D341Med (cell line): ENCODE data around the gene NME7.

Experiments used
- DNase-seq: peaks from one replicate; pipeline ENCODE4 v3.0.0; 2012; ENCODE audit warnings: low spot score

NME7 gene

DNA sequence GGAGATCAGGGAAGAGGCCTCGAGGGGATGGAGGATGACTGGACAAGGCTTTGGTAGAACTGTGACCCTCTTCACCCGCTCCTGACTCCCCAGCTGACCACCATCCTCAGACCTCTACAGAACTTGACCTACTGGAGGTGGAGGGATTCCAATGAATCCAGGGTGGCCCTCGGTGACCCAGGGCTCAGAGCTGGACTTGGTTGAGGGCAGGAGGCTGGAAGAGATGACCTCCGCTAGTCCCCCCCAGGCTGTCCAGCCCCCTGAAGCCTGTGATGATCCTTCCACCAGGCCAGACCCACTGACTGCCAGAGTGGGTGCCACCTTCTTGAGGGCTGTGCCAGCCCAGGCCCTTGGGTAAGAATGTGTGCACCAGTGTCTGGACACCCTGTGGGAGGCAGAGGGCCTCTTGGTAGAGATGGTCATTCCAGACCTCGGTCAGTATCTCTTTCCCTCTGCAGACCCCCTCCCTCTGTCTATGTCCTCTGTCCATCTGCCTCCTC, 216.2 kb downstream of the NME7 start:
- DNase-seq: no peak

DNA sequence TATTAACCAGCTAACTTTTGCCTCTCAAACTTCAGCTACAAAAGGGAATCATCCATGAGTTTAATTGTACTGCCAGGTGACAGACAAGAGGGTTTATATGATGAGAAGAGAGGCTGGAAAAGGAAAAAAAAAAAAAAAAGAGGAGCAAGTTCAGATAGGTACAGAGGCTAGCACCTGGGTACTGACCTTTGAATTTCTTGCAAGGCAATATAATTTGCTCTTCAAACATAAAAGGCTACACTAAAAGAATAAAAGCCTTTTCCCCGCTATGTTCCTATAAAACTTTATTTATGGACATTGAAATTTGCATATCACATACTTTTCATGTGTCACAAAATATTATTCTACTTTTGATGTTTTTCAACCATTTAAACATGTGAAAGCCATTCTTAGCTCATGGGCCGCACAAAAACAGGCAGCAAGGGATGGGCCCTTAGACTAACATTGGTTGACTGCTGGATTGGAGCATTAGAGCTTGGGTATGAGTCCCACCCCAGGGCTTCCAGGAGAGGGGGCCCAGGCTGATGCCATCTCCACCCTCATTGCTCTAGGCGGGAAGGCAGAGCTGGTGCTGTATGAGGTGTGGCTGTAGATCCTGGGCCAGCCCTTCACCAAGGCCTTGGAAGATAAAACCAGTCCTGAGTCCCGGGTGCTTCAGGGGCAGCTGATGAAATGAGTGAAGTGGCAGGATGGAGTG, 216.8 kb downstream of the NME7 start:
- no peak for DNase-seq

DNA sequence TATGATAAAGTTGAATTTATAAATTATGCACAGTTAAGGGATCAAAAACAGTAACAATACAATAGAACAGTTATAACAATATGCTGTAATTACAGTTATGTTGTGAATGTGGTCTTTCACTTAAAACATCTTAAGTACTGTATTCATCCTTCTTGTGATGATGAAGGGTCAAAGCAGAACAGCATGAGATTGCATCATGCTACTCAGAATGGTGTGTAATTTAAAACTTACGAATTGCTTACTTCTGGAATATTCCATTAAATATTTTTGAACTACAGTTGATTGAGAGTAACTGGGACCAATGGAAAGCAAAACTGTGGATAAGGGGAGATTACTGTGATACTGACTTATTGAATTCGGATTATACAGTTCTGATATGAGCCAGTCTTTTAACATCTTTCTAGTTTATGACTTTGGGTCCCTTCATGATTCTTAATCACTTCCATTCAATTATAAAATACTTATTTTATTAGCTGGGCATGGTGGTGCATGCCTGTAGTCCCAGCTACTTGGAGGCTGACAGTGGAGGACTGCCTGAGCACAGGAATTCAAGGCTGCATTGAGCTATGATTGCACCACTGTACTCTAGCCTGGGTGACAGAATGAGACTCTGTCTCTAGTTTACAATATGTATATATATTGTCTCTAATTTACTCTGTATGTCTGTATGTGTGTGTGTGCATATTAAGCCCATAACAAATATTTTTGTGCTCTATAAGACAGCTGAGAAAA, 217.9 kb downstream of the NME7 start:
- no peak for DNase-seq

DNA sequence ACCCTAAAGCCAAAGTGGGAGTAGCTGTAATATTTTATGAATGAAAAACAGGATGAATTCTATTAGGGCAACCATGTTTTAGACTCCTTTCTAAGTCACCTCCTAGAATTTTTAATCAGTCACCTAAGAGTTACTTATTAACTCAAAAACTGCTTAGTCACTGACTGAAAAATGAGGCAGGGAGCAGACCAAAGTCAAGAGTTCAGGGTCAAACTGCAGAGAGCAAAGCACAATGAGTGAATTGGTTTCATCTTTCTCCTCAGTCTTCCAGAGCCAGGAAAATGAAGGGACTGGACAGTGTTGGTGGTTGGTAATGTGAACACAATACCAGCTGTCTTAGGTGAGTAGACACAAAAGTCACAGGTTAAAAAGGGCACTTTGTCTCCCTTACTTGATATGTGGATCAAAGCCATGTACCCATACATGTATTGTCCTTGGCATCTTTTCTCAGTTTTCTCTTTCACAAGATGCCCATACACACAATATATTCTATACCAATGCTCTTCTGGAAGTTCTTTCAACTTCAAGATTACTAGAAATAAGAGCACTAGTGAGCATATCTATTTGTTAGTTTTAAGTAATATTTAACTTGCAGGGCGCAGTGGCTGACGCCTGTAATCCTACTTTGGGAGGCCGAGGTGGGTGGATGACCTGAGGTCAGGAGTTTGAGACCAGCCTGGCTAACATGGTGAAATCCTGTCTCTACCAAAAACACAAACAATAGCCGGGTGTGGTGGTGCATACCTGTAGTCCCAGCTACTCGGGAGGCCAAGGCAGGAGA, 218.9 kb downstream of the NME7 start:
- DNase-seq: no peak

DNA sequence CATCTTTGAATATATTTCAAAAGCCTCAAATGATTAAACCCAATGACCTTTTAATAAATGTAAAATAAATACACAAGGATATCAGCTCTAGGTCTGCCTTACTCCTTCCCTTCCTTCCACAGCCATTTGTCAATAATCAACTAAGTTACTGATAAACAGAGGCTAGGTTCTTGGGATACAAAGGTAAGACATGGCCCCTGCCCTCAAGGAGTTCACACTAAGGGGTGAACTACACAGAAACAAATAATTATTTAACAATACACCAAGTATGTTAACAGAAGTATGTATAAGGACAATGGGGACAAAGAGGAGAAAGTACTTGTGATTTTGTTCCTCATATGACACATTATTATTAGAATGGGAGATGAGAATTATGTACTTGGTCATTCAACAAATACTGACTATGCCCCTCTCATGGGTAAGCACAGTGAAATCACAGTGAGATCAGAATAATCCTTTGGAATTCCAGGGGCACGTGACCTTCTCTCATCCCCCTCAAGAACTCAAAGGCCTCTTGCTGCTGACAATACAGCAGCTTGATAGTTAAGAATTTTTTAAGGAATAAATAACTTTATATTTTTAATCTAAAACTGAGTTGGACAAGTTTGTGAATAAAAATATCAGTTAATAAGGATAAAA, 220.9 kb downstream of the NME7 start:
- no peak for DNase-seq

DNA sequence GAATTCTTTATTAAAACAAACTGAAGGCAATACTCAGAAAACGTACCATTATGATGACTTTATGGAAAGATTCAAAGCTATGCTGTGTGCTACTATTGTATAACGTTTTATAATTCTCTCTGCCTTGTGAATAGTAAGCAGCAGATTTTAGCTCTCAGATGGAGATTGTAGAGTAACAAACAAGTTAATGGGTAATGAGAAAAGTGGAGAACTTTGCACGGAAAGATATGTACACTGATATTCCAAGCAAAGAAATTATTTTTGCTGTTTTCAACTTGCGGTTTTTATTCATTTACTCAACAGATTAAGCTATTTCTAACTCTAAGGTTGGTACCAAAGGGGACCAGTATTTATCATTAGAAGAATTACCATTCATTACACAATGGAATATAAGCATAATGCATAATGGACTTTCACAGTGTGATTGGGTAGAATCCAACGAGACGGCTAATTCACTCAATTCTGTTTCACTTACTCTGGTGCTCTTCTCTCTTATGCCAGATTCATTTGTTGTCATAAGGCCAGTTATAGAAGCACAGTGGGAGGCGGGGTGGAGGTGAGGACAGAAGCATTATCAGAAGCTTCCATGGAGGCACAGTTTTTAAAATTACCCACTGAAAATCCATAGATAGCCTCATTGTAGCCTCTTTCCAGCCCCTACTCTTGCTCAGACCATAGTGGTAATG, 222.5 kb downstream of the NME7 start:
- DNase-seq: no peak

DNA sequence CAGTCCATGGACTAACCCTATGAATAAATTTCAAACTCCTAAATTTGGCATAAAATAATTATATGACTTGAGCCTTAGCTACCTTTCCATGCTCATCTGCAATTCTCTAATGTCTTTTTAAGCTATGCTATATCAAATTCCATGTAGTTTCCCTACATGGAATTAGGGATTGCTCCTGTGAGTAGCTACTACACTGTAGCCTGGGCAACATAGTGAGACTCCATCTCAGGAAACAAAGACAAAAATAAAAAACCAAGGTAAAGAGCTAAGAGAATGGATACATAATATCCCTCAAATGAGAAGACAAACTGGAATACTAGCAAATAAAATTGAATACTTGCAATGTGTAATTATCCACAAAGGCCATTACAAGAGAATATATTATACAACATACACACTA, 223.6 kb downstream of the NME7 start:
- no peak for DNase-seq

DNA sequence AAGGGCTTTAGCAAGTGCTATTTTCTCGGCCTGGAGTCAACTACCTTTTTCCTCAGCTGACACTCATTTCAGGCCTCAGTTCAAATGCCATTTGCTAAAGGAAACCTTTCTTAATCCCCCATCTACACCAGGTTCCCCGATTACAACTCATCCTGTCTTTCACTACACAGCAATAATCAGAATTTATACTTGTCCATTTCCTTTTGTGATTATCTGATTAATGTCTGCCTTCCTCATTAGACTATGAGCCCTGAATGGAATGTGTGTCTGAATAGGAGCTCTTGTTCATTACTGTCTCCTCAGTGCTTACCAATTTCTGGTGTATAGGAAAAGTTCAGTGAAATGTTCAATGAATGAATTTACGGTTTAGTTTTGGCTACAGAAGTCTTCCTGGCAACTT, 224.3 kb downstream of the NME7 start:
- no peak for DNase-seq

DNA sequence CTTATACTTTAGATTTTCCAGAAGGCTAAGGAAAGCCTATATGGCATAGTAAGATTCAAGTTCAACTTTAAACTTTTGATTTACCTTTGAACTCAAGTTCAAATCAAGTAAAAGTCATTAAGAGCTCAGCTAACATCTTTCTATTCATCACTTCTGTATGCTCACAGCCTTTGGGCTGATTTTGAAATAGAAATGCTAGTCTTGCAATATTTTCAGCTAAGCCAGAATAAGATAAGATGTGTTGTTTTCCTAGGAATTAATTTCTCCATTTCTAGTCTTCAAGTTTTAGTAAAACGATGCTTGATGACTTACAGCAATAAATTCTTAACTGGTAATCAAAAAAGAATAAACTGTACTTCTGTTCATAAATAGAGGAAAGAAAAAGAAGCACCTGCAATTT, 225.5 kb downstream of the NME7 start:
- no peak for DNase-seq

DNA sequence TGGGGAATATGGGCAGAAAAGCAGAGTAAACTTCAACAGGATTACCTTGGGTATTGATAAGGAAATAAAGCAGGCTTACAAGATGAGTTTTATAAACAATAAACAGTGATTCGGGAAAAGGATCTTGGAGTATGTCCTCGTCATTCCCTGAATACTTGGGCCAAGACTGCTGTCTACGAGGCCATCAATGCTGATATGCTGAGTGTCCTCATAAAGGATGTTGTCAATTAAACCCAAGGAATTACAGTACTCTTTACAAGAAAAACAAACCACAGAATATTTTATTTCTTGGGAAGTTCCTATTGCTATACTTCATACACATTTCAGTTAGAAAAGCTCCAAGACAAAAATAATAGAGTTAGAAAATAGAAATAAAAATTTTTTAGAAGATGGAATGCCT, 226.2 kb downstream of the NME7 start:
- no peak for DNase-seq

DNA sequence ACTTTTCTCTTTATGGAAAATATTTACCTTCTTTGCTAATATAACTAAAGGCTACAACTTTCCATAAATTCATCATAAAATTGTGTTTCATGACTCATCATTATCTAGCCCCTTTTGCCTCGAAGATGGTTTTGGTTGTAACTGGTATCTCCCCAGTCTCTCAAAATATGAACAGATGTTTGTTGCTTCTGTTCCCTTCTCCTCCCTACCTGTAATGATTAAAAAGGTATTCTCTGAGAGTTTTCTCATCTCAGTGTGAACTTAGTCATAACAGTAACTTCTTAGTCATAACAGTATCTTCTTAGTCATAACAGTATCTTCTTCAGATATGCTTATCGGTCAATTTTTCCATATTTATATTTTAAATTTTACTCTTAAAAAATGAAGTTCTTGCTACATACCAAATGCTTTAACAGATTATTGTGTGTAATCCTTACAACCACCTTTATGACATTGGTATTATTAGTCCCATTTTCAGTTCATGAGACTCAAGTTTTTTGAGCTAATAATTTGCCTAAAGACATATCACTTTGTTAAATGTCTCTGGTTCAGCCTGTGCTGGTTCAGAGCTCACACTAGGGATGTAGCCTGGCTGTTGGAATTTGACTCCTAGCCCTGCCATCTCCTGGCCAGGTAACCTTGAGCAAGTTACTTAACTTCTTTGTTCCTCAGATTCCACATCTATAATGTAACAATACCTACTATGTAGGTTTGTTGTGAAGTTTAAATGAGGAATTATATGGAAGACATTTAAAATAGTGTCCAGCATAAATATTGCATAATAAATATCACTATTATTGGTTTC, 228.5 kb downstream of the NME7 start:
- no peak for DNase-seq

DNA sequence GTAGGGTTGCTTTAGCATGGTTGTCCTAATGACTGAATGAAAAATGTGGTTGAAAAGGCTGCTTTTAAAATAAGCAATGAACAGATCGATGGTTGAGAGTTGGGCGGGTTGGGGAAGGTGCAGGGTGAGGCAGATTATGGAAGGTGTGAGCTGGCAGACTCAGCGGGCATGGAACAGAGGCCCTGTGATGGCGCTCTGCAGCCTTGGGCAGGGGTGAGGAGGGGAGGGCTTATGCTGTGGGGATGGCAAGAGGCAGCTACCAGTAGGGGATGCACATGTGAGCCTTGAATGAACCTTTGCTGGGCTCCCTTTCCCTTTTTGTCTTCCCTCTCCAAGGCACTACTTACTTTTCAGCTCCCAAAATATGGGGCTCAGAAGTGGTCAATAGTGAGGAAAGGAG, 230.2 kb downstream of the NME7 start:
- no peak for DNase-seq

DNA sequence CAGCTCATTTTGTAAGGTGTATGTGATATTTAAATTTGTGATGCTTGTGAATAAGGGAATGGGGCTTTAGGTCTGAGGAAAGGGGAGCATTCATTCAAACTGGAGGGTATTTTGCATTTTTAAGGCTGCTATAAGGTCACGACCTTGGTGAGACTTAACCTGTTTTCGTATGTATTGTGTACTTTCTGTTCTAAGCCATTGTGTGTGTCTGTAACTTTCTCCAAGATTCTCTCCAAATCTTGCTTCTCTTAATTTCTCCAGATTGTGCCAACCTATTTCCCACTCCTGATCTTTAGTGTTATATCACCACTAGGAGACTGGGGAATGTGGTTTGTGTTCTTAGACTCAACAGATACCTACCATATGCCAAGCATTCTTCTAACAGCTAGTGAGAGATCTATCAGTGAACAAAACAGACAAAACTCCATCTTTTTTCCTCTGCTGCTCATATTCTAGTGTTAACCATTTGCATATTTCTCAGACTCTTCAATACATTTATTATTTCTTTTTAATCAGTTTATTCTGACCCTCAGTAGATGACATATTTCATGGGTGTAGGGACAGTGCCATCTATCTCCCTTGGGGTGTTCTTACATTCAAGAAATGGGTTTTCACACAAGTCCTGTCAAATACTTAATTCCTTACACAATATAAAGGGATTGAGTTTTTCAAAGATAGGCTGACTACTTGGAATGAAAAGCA, 233.6 kb downstream of the NME7 start:
- no peak for DNase-seq

DNA sequence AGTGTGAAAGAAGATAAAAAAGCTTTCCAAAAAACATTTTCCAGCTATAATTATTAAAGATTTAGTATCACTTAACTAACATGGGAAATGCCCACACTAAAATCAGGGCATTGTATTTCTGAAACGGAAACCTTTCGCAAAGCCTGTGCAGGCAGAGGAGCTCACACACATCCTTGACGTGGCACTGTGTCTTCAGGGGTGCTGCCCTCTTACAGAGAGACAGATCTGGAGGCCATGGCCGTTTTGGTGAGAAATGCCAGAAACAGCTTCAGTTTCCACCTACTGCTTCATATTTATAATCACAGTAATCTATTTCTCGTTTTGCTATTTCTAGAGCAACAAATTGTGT, 234.4 kb downstream of the NME7 start:
- no peak for DNase-seq

DNA sequence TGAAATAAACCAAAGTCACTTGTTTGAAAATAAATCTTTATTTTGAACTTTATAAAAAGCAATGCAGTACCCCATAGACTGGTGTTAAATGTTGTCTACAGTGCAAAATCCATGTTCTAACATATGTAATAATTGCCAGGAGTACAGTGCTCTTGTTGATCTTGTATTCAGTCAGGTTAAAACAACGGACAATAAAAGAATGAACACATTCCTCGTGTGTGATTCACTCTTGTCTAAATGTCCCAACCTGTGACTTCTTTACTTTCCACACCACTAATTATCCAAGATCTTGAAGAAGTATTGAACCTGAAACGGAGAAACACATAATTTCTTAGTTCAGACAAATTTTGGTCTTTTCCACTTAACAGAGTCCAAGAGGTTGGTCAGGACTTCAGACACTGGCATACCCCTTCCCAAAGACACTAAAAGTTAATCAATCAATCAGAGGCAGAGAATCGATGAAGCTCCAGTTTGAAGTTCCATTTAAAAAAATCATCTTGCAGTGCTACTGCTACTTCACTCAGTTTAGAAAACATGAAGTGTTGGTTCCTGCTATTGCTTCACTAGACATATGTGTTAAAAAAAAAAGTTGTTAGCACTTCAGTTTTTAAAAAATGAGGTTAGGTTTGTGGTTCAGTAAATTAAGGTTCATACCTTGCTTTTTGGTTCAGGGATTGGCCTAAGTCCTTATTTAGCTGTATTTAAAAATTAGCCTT, 234.9 kb downstream of the NME7 start:
- DNase-seq: no peak

DNA sequence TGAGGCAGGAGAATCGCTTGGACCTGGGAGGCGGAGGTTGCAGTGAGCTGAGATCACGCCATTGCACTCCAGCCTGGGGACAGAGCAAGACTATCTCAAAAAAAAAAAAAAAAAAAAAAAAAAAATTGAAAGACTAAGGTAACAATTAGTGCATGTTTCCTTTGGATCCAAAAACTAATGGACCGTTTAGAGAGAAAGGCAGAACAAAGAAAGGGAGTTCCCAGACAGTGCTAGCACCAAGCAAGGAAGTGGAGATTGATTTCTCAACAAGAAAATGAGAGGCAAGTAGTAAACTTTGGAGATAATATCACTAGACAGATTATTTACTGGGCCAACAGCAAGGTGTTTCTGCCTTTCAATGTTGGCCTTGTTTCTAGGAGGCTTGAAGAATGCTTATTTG, 236.9 kb downstream of the NME7 start:
- no peak for DNase-seq

DNA sequence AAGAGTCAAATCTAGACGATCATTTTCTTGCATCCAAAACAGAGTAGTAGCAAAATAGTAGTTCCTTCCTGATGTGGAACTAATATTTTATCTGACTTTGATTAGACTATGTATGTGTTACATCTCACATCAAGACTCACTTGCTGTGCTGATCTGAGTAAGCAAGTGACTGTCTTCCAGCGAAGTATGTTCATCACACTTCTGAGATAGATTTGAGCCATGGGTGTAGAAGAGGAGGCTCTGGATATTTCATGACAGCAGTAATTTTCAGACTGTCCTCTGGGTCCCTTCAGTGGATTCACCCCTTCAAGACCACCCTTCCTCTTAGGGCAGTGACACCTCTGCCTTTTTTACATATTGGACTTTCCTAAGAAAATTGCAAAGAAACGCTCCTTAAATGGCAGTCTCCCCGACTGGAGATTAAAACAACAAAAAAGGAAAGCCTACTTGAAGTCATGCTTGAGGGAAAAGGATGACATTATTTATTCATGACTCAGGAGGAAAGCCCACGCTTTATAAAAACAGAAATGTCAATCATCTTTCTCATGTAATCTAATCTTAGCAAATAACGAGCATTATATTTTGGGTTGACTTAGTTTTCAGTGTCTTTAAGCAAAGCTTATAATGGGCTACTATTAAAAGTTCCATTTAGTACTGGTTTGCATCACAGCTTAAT, 238.3 kb downstream of the NME7 start:
- no peak for DNase-seq

DNA sequence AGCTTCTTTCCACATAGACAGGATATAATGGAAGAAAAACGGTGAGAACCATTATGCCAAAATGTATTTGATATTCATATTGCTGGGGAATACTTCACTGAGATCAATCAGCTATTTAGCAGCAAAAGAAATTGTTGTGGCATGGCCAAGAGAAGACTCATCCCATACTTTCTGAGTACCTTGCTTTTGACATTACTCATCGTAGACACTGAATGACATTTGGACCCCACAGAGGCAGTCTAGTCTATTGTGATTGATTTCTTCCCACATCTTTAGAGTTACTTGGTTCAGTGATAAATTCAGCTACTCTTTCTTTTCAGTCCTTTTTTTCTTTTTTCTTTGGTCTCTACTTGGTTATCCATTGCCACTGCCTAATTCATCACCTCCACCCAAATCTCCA, 239.0 kb downstream of the NME7 start:
- no peak for DNase-seq

DNA sequence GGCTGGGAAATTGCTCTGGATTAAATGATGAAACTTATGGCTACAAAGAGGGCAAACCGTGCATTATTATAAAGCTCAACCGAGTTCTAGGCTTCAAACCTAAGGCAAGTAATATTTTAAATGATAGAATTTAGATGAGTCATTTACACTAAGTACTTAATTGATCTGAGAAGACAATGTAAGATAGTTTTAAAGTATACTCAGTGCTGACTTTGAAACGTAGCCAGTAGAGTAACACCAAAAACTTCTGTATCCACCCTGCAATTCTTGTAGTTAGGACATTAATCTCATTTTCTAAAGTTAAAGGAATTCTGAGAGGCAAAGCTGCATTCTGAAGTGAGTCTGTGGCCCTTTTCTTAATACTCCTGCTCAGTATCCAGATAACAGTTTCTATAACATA, 240.3 kb downstream of the NME7 start:
- no peak for DNase-seq
